Coronary artery (tissue), 2 donors: ENCODE measurements around the gene C10orf95.

Experiments used
- DNase-seq: peaks from one replicate; pipeline ENCODE4 v3.0.0-alpha.2; 2017; ENCODE audit warnings: low spot score
- H3K27ac ChIP-seq, 2 donors: fragments of 200-600 bp; sonication (generic); one replicate each; pipeline ENCODE4 v1.5.1; 2016 to 2019
- H3K4me3 ChIP-seq: fragments of 200-600 bp; sonication (generic); 2 replicates; pipeline ENCODE4 v1.5.1; 2016; ENCODE audit warnings: mild to moderate bottlenecking, moderate library complexity
- CTCF ChIP-seq: fragments of 200-600 bp; sonication (generic); IDR thresholded peaks from one replicate; pipeline ENCODE4 v1.5.1; 2019; ENCODE audit warnings: antibody characterized with exemption

Gene C10orf95

GRCh38 chr10:102416283-102416682, 35.1 kb downstream of the C10orf95 start:
- no peak overlapping the region for H3K4me3 ChIP-seq

GRCh38 chr10:102414749-102415148, 36.6 kb downstream of the C10orf95 start:
- no peak for TF ChIP-seq CTCF
- DNase-seq: no peak
- no peak overlapping the region for H3K4me3 ChIP-seq
- no peak overlapping the region for H3K27ac ChIP-seq

More at GRCh38 chr10:102416283-102416682, 35.1 kb downstream of the C10orf95 start:
- DNase-seq: no peak
- no peak for TF ChIP-seq CTCF
- no peak overlapping the region for H3K27ac ChIP-seq

- no peak for TF ChIP-seq CTCF
- no peak for DNase-seq
- Histone ChIP-seq H3K27ac (no peak overlapping the region), H3K4me3 (no peak overlapping the region)
Observed at GRCh38 chr10:102413806-102414561, 37.4 kb downstream of the C10orf95 start.

- Histone ChIP-seq H3K27ac (no peak overlapping the region), H3K4me3 (no peak overlapping the region)
- no peak for TF ChIP-seq CTCF
- DNase-seq: no peak
Observed at GRCh38 chr10:102413053-102413705, 38.2 kb downstream of the C10orf95 start.

GRCh38 chr10:102412293-102412692, 39.0 kb downstream of the C10orf95 start:
- Histone ChIP-seq H3K27ac (no peak overlapping the region), H3K4me3 (no peak overlapping the region)
- no peak for DNase-seq
- TF ChIP-seq CTCF: no peak

GRCh38 chr10:102411341-102412255, 39.7 kb downstream of the C10orf95 start:
- TF ChIP-seq CTCF: no peak
- DNase-seq: no peak
- no peak overlapping the region for H3K4me3 ChIP-seq
- no peak overlapping the region for H3K27ac ChIP-seq
